T-helper 2 cell (primary cell): ENCODE results near the gene NAA38.
"Not testable (repeated sequence)": the region's sequence is repeated elsewhere in the genome, so short reads cannot be mapped to it uniquely, and the experiment has no call there.

Experiments used
- DNase-seq, 5 experiments: peaks; one replicate each; pipeline versions ENCODE4 v3.0.0 to v3.0.0-alpha.2; 2012 to 2022

The NAA38 gene

DNA sequence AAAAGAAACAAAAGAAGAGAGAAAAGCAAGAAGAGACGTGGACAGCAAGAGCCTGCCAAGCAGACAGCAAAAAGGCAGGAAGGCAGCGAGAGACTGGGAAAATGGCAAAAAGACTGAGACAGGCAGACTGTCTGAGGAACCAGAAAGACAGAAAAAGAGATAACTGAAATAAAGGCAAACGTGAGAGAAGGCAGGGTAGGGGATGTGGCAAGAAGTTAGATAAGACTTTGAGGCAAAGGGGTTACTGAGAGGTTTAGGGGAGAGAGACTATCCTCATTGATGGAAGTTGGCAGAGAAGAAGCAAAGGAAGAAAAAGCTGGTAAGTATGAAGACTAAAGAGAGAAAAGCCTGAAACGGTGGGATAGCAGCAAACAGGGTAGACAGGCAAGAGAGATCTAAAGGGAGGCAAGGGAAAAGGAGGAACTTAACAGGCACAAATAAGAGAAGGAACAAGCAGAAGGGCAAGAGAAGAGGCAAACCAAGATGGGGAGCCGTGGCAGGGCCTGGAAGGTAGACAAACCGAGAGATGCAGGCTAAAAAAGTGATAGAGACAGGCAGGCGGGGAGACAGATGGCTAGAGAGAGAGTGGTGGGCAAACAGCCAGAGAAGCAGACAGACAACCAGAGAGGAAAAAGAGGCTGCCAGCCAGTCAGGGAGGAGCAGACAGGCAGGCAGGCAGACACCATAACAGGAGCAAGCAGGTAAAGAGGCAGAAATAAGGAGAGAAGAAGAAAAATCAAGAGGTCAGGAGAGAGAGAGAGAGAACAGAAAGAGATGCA, 24.1 kb upstream of the NAA38 start:
- DNase-seq = no peak

DNA sequence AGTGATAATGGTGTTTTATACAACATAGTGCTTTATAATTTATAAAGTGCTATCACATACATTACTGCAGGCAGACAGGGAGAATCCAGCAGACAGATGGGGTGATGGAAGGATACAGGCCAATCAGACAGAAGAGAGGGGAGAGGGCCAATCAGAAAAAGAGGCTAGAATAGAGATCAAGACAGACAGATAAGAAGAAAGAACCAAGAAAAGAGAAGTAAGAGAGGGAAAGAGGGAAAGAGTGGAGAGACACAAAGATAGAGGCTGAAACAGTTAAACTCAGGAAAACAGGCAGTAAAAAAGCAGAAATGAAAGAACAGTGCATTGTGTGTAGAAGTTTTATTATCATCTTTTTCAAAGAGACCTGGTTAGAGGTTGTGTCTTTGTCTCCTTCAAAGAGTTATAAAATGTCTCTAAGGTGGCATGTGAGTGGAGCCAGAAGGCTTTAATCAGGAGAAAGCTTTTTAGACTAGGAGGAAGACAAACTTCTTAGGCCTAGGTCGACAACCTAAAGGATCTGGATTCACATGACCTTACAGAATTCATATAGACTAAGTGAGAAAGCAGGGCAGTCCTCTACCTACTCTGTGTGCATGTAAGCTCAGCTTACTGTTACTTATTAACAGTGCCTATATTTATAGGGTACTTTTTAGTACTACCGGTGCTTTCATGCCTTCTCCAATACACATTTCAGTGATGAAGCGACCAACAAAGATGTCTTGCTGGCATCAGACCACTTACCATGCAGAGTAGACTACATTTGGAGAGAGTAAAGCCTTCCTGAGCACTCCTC, 22.9 kb upstream of the NAA38 start:
- peak in 1 of 5 experiments; percentile 22 for DNase-seq

DNA sequence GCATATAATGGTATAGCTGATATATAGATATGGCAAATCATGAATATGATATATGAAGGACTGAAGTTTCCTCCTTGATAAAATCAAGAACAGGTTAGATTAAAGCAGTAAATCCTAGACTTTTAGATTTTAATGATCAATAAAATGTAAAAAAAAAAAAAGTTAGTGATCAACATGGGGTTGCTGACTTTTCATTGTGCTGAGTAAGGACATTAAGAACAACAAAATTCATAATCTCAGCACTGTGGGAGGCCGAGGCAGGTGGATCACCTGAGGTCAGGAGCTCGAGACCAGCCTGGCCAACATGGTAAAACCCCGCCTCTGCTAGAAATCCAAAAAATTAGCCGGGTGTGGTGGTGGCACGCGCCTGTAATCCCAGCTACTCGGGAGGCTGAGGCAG, 20.9 kb upstream of the NAA38 start:
- DNase-seq = no peak

DNA sequence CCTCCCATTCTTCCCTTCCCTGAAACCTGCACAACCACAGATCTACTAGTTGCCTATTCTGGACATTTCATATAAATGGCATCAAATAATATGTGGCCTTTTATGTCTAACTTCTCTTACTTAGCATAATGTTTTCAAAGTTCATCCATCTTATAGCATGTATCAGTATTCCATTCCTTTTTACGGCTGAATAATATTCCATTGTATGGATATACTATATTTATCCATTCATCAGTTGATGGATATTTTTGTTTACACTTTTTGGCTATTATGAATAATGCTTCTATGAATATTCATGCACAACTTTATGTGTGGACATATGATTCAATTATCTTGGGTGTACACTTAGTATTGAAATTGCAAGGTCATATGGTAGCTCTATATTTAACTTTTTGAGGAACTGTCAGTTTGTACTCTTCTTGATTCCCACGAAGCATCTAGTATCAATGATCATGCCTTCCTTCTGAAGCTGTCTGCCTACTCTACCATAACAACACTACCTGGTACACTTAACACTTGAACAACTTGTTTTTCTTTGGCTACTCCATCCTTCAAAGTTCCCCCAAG, 18.5 kb upstream of the NAA38 start:
- no peak for DNase-seq

DNA sequence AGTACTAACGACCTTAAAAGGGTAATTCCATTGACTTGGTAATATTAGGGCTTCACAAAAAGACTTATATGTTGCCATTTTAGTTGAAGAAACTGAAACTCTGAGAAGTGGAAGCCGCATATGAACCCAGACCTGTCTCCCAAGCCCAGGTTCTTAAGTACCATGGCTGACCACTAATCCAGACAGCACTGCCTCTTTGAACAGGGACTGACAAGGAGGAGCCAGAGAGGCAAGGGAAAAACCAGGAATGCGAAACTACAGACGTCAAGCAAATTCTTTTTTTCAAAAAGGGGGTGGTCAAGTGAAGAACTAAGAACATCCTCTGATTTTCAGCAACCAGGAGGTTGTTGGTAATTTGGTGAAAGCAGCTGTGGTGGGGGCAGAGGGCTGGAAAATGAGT, 15.7 kb upstream of the NAA38 start:
- no peak for DNase-seq

DNA sequence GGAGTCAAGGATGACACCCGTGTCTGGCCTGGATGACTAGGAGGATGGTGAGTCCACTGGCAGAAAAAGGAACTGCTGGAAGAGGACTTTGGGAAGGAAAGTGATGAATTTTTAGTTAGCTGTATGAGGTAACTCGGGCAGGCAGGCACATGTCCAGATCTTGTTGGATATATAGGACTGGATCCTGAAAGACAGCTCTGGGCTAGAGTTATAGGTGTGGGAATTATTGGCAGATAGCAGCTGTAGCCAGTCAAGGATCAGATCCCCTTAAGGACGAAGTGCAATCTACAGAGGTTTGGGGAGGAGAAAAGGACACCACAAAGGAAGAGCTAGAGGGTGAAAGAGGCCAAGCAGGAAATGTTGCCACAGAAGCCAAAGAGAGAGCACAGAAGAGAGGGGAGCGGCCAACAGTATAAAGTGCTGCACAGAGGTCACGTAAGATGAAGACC, 10.5 kb upstream of the NAA38 start:
- peak in 1 of 5 experiments; percentile 51 for DNase-seq

DNA sequence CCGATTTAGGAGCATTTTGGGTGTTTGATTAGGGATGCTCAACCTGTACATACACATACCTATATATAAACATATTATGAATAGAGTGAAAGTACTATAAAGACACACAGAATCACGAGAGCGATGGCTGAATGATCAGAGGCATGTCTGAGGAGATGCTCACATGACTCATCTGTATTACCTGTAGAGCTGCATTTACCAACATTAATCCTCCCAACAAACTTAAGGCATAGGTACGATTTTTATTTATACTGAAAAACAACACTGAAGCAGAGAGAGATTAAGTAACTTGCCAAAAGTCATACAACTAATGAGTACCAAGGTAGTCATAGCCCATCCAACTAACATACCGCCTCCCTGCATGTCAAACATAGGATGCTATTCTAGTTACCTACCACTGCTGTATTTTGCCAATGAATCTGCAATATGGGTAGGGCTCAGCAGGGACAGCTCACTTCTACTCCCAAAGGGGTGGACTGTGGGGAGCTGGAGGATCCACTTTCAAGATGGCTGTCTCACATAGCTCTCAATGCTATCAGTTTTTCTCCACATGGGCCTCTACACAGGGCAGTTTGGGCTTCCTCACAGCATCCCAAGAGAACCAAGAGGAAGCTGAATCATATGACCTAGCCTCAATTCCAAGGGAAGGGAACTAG, 7.8 kb upstream of the NAA38 start:
- DNase-seq = no peak

DNA sequence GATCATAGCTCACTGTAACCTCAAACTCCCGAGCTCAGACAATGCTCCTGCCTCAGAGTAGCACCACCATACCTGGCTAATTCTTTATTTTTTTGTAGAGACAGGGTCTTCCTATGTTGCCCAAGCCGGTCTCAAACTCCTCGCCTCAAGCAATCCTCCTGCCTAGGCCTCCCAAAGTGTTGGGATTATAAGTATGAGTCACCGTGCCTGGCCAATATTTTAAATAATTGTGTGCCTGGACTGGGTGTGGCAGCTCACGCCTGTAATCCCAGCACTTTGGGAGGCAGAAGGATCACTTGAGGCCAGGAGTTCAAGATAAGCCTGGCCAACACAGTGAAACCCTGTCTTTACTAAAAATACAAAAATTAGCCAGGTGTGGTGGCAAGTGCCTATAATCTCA, 7.0 kb upstream of the NAA38 start:
- not testable (repeated sequence) for DNase-seq

DNA sequence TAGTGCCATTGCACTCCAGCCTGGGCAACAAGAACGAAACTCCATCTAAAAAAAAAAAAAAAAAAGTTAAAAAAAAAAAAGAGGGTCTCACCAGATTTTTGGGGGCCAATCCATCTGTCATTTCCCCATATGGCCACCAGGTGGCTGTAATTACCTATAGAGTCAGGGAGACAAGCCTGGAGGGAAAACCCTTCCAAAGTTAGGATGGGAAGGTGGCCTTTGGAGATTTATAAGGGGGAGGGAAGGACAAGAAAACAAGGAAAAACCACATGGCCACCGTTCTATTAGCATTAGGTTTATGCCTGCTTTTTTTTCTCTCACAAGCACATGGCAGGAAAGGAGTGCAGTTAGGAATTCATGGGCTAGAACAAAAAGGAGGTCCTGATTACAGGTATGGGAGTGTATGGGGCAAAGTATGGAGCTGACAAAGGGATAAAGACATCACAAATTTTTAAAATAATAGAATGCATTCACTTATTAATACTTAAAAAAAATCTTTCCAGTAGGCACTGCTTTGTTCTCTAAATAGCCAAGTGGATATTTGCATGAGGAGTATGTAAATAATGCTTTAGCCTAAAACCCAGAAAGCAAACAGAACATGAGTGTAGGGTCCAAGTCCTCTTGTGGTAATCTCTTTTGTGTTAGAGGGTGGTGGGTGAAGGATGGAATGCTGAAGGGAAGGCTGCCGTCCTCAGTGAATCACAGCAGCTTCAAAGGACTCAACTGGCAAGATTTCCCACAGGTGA, 5.5 kb upstream of the NAA38 start:
- peak in 2 of 5 experiments; percentile 38 to 43 for DNase-seq

DNA sequence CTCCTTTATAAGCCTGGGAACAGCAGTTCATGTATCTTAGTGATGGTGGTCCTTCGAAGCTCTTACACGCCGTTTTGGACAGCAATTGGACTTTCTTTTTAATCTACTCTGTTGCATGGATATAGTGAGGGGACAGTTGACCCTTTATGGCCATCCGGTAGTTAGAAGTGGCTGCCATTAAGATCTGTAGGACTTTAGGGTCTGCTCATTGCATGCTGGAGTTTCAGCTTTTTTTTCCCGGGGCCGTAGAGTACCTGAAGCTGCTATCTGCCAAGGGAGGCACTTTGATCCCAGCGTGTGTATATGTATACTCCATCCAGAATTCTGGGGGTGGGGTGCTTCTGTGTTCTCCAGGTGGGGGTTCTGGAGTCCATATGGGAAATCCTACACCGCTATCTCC, 1.7 kb upstream of the NAA38 start:
- DNase-seq = no peak

DNA sequence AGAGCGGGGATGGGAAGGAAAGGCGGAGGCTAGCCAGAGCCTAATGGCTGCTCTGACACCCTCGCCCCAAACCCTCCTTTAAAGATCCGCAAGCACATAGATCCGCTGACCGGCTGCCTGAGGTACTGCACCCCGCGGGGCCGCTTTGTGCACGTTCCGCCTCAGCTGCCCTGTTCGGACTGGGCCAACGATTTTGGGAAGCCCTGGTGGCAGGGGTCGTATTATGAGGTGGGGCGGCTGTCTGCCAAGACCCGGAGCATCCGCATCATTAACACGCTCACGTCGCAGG, 1.1 kb upstream of the NAA38 start:
- peak in 2 of 5 experiments; percentile 32 to 35 for DNase-seq

DNA sequence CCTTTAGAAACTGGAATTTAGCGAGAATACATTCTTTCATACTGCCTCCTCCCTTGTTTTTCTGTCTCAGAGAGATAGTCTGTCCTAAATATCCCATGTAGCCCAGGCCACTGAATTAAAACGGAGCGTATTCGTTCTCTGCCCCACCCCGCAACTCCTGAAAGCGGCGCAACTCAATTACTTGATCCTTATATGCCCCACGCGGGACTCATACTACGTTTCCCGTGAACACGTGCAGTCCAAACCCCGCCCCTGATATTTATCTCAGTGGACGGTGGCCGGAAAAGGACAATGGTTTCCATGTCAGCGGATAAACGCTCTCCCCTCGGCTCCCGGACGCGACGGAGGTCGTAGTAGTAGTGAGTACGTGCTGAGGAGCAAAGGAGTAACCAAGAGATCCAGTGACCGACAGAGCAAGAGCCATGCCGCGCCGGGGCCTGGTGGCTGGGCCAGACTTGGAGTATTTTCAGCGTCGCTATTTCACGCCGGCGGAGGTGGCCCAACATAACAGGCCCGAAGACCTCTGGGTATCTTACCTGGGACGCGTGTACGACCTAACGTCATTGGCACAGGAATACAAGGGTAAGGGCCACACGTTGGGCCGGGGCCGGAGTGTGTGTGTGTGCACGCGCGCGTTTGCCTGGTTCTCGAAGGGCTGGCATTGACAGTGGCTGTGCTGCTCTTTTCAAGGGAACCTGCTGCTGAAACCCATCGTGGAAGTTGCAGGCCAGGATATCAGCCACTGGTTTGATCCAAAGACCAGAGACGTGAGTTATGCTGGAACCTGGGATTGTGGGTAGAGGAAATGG, 558 bp upstream of the NAA38 start, which contains the start of gene CYB5D1:
Gene CYB5D1 (plus strand): TSS at position 291 of the 809 bp plus-strand sequence. CDS start 132 bp downstream, at position 423.
- DNase-seq = peak; percentile 58 to 94 (median 84)

DNA sequence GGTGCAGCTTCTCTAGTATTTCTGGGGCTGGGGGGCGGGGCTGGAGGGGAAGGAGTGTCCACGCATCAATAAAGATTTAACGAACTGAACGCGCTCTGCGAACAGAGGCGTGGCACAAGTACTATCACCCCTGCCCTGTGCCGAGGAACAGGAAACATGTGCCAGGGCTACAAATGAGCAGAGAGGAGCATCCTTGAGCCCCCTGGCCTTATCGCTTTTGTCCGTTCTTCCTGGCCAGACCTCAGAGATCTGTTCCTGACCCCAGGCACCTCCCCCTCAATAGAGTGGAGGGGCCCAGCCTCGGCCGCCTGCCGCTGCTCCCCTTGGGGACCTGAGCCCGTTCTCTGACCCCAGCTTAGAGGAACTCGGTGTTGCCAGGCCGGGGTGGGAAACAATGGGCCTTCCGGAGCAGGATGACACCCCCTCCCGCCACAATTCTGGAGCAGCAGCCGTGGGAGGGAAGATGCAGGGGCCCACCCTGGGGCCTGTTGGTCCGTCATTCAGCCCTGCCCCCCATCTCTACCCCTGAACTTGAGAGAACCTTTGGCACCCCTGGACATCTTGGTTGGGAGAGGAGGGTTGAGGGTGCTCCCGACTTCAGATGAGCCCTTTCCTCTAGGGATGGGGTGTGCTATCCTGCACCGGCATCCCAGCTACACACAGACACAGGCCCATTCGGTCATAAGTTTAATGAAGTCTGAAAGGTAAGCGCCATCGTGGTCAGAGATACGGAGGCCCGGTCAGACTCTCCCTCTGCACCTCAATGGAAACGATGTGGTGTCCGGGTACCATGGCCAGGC, 1.1 kb downstream of the NAA38 start:
- peak in 2 of 5 experiments; percentile 6 to 84 for DNase-seq

DNA sequence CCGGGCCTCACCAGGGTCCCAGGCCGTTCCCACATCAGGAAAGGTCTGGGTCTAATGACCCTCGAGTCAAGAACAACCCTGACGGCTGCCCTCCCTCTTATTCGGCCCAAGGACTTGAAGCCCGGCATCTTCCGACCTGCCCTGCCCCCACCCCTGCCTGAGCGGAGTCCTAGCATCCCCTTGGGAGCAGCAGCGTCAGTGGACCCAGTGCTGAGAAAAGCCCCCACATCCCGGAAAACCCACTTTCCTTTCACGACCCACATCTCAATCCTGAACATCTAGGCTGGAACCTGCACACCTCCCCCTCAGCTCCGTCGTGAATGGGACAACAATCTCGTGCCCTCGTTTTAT, 1.7 kb downstream of the NAA38 start:
- DNase-seq = no peak

DNA sequence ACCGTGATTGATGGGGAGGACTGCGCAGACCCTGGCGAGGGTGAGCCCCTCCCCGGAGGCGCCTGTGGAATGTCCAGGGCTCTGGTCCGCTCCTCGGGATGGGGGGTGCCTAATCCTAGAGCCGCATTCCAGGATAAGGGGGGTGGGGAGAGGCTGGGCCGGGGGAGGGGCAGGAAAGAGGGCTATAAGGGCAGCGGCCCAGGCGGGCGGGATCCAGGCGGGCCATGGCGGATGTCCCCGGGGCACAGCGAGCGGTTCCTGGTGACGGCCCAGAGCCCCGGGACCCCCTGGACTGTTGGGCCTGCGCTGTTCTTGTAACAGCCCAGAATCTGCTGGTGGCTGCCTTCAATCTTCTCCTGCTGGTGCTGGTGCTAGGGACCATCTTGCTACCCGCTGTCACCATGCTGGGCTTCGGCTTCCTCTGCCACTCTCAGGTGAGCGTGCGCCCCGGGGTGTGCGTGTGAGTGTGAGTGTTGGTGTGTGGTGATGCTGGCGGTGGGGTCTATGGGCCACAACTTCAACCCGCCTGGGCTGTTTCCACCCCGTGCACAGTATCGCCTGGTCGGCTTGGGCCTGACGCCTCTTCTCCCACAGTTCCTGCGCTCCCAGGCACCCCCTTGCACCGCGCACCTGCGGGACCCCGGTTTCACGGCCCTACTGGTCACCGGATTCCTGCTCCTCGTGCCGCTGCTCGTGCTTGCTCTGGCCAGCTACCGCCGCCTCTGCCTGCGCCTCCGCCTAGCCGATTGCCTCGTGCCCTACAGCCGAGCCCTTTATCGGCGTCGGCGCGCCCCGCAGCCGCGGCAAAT, 2.3 kb downstream of the NAA38 start, which contains the start of gene TMEM88:
Gene TMEM88 (plus strand): TSS at position 216 of the 809 bp plus-strand sequence. CDS start 9 bp downstream, at position 225.
- peak in 1 of 5 experiments; percentile 7 for DNase-seq

DNA sequence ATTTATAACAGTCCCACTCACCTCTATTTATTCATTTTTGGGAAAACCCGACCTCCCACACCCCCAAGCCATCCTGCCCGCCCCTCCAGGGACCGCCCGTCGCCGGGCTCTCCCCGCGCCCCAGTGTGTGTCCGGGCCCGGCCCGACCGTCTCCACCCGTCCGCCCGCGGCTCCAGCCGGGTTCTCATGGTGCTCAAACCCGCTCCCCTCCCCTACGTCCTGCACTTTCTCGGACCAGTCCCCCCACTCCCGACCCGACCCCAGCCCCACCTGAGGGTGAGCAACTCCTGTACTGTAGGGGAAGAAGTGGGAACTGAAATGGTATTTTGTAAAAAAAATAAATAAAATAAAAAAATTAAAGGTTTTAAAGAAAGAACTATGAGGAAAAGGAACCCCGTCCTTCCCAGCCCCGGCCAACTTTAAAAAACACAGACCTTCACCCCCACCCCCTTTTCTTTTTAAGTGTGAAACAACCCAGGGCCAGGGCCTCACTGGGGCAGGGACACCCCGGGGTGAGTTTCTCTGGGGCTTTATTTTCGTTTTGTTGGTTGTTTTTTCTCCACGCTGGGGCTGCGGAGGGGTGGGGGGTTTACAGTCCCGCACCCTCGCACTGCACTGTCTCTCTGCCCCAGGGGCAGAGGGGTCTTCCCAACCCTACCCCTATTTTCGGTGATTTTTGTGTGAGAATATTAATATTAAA, 3.1 kb downstream of the NAA38 start:
- no peak for DNase-seq

DNA sequence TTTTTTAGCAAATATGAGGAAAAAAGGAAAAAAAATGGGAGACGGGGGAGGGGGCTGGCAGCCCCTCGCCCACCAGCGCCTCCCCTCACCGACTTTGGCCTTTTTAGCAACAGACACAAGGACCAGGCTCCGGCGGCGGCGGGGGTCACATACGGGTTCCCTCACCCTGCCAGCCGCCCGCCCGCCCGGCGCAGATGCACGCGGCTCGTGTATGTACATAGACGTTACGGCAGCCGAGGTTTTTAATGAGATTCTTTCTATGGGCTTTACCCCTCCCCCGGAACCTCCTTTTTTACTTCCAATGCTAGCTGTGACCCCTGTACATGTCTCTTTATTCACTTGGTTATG, 3.7 kb downstream of the NAA38 start:
- no peak for DNase-seq

DNA sequence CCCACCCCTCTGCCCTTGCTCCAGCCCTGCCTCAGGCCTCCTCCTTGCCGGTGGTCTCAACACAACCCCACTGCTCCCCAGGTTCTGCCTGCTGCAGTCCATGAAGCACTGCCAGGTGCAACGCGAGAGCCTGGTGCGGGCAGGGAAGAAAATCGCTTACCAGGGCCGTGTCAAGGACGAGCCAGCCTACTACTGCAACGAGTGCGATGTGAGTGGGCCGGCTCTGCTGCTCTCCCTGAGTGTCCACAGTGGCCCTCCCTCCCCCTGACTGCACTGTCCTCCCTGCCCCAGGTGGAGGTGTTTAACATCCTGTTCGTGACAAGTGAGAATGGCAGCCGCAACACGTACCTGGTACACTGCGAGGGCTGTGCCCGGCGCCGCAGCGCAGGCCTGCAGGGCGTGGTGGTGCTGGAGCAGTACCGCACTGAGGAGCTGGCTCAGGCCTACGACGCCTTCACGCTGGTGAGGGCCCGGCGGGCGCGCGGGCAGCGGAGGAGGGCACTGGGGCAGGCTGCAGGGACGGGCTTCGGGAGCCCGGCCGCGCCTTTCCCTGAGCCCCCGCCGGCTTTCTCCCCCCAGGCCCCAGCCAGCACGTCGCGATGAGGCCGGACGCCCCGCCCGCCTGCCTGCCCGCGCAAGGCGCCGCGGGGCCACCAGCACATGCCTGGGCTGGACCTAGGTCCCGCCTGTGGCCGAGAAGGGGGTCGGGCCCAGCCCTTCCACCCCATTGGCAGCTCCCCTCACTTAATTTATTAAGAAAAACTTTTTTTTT, 4.3 kb downstream of the NAA38 start:
- peak in 1 of 5 experiments; percentile 22 for DNase-seq
